Stimulated activated CD4-positive, alpha-beta T cell treated with anti-CD3 and anti-CD28 coated beads, Interleukin-1b, Interleukin-23, amount 100 ng/mL, for 1 hour (primary cell): ENCODE results near the gene SIX6.
"Not testable (repeated sequence)": the region's sequence is repeated elsewhere in the genome, so short reads cannot be mapped to it uniquely, and the experiment has no call there.

Experiments used
- DNase-seq, 2 donors: peaks; one replicate each; pipeline ENCODE4 v3.0.0-alpha.2; 2020; ENCODE audit warnings: low read depth in 2 of 2

SIX6 gene

GRCh38 chr14:60508707-60509437 is at the start of gene SIX6:
Gene SIX6 (plus strand): TSS chr14:60509146. CDS start chr14:60509399, 253 bp downstream.
- DNase-seq, result no peak

- not testable (repeated sequence) for DNase-seq
These were observed 28.7 kb upstream of the SIX6 start for GRCh38 chr14:60480248-60480647.

GRCh38 chr14:60482743-60483142 is 26.2 kb upstream of the SIX6 start:
- DNase-seq, result no peak

GRCh38 chr14:60485057-60485597 is 23.8 kb upstream of the SIX6 start:
- DNase-seq, result no peak

GRCh38 chr14:60485598-60486251 is 23.2 kb upstream of the SIX6 start, which contains the start of gene C14orf39:
Gene C14orf39 (minus strand): TSS chr14:60486063. CDS start chr14:60485078, 985 bp downstream.
- no peak for DNase-seq

GRCh38 chr14:60487211-60487610 is 21.7 kb upstream of the SIX6 start:
- DNase-seq, result no peak

GRCh38 chr14:60488175-60488574 is 20.8 kb upstream of the SIX6 start:
- DNase-seq, result no peak

GRCh38 chr14:60490270-60490669 is 18.7 kb upstream of the SIX6 start:
- no peak for DNase-seq

GRCh38 chr14:60495946-60496345 is 13.0 kb upstream of the SIX6 start:
- DNase-seq, result no peak

GRCh38 chr14:60502541-60502940 is 6.4 kb upstream of the SIX6 start:
- DNase-seq, result no peak

- no peak for DNase-seq
These were observed 3.5 kb upstream of the SIX6 start for GRCh38 chr14:60505448-60505847.

- no peak for DNase-seq
These were observed 2.9 kb upstream of the SIX6 start for GRCh38 chr14:60506010-60506409.

GRCh38 chr14:60506462-60506984 is 2.4 kb upstream of the SIX6 start:
- DNase-seq, result no peak

- no peak for DNase-seq
These were observed 1.7 kb upstream of the SIX6 start for GRCh38 chr14:60506985-60507829.

GRCh38 chr14:60508363-60508706 is 611 bp upstream of the SIX6 start:
- no peak for DNase-seq

- no peak for DNase-seq
These were observed 700 bp downstream of the SIX6 start for GRCh38 chr14:60509438-60510253.

GRCh38 chr14:60510254-60510950 is 1.5 kb downstream of the SIX6 start:
- DNase-seq, result no peak

- DNase-seq, result no peak
These were observed 2.1 kb downstream of the SIX6 start for GRCh38 chr14:60510951-60511599.

- DNase-seq, result no peak
These were observed 3.2 kb downstream of the SIX6 start for GRCh38 chr14:60512126-60512525.

- no peak for DNase-seq
These were observed 4.1 kb downstream of the SIX6 start for GRCh38 chr14:60512973-60513571.
